Tibial artery (tissue), 4 donors: ENCODE data around the gene TNFAIP8L3.
A peak's percentile ranks its signal among the peaks of the same experiment; 100 is the strongest.

Experiments
- DNase-seq, 2 donors: peaks; one replicate each; pipeline ENCODE4 v3.0.0-alpha.2; 2019
- H3K27ac ChIP-seq, 2 donors: fragments of 200-600 bp; sonication (generic) in 1 of 2; 1 replicate in 1 of 2; 2 replicates in 1 of 2; pipeline ENCODE4 v1.5.1; 2018 to 2019; ENCODE audit warnings: mild to moderate bottlenecking in 1 of 2
- H3K27me3 ChIP-seq, 2 donors: fragments of 200-600 bp; sonication (generic) in 1 of 2; one replicate each; pipeline versions ENCODE4 v1.5.1 to v1.6.0; 2016 to 2019
- H3K36me3 ChIP-seq, 3 donors: fragments of 200-600 bp; sonication (generic) in 2 of 3; one replicate each; pipeline ENCODE4 v1.5.1; 2016 to 2019; ENCODE audit warnings: mild to moderate bottlenecking in 2 of 3
- H3K4me1 ChIP-seq, 4 donors: fragments of 200-600 bp; sonication (generic) in 2 of 4; 1 replicate in 3 of 4; 2 replicates in 1 of 4; pipeline ENCODE4 v1.5.1; 2016 to 2019
- H3K4me3 ChIP-seq, 2 donors: fragments of 200-600 bp; sonication (generic) in 1 of 2; 1 replicate in 1 of 2; 2 replicates in 1 of 2; pipeline ENCODE4 v1.5.1; 2018 to 2019; ENCODE audit warnings: mild to moderate bottlenecking in 2 of 2
- H3K9me3 ChIP-seq, 3 donors: fragments of 200-600 bp; sonication (generic) in 1 of 3; one replicate each; pipeline ENCODE4 v1.5.1; 2016 to 2019
- intact Hi-C: fragments of 100-400 bp; cut with DNase I; formaldehyde crosslinking; loops from one replicate; pipeline ENCODE4 v1.15.0; 2023; ENCODE audit warnings: low total_unique reads
- TF ChIP-seq, protein P1 (sequence below), 2 experiments: fragments of 200-600 bp in 1 of 2; fragments of 450-650 bp in 1 of 2; IDR thresholded peaks; one replicate each; pipeline ENCODE4 v1.5.1; 2017 to 2019; ENCODE audit warnings: antibody characterized with exemption in 2 of 2, mild to moderate bottlenecking in 1 of 2, moderate library complexity in 1 of 2

TNFAIP8L3 gene

DNA sequence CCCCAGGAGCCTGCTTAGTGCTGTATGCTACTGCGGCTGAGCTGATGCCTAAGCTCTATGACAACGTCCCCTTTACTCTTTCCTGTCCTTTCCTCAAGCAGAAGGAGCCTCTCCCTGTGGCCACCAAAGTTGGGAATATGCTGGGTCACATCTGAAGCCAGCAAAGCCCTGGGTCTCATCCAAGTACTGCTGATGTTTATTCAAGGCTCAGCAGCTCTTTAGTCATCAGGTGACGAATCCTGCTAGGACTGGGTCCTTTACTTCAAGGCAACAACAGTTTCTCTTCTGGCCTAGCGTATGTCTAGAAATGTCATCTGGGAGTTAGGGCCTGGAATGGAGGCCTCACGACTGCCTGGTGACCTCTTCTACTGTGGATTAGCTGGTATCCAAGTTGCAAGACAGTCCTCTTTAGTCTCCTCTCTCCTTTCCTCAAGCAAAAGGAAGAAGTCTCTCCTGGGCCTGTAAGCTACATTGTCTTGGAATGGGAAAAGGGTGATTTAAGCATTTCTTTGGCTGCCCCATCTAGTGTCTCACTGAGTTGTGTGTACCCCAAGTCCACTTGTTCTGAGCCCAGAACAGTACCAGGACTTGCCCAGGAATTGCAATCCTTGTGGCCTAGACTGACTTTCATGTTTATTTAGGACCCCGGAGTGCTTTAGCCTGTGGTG lies 63.9 kb downstream of the TNFAIP8L3 start:
- intact Hi-C loops = no loop called here
- Histone ChIP-seq H3K4me3 (no peak overlapping the region), H3K36me3 (no peaks in the 10 kb centered on the region), H3K9me3 (no peaks in the 10 kb centered on the region), H3K27me3 (no peaks in the 10 kb centered on the region), H3K4me1 (peaks cover 0 to 18% (median 10%) of the 10 kb centered on the region in 4 donors), H3K27ac (peak overlapping the region; percentile 76 to 85)
- peak; percentile 57 to 85 for DNase-seq
- TF ChIP-seq, protein P1, sequence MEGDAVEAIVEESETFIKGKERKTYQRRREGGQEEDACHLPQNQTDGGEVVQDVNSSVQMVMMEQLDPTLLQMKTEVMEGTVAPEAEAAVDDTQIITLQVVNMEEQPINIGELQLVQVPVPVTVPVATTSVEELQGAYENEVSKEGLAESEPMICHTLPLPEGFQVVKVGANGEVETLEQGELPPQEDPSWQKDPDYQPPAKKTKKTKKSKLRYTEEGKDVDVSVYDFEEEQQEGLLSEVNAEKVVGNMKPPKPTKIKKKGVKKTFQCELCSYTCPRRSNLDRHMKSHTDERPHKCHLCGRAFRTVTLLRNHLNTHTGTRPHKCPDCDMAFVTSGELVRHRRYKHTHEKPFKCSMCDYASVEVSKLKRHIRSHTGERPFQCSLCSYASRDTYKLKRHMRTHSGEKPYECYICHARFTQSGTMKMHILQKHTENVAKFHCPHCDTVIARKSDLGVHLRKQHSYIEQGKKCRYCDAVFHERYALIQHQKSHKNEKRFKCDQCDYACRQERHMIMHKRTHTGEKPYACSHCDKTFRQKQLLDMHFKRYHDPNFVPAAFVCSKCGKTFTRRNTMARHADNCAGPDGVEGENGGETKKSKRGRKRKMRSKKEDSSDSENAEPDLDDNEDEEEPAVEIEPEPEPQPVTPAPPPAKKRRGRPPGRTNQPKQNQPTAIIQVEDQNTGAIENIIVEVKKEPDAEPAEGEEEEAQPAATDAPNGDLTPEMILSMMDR (IDR thresholded peaks at IDR 0.05) = no peak

DNA sequence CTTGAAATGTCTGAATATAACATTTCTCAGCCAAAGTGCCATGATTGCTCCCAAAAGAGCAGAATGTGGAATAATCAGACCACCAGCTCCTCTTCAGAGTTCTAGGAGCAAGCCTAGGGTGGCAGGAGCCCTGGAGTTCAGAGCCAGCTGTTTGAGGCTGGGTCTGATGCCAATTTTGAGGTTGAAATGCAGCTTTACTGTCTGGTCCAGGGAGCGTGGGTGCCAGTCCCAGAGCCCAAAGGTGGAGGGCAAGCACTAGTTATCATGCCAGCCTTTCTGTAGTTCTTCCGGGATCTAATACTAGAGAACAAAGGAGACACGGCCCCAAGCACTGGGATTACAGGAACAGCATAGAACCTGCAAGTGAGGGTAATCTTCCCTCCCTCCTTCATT lies 69.3 kb downstream of the TNFAIP8L3 start:
- peak overlapping the region in 1 of 2 donors; percentile 47 for H3K27ac ChIP-seq
- no peaks in the 10 kb centered on the region for H3K36me3 ChIP-seq
- TF ChIP-seq, protein P1 (IDR thresholded peaks at IDR 0.05) = no peak

DNA sequence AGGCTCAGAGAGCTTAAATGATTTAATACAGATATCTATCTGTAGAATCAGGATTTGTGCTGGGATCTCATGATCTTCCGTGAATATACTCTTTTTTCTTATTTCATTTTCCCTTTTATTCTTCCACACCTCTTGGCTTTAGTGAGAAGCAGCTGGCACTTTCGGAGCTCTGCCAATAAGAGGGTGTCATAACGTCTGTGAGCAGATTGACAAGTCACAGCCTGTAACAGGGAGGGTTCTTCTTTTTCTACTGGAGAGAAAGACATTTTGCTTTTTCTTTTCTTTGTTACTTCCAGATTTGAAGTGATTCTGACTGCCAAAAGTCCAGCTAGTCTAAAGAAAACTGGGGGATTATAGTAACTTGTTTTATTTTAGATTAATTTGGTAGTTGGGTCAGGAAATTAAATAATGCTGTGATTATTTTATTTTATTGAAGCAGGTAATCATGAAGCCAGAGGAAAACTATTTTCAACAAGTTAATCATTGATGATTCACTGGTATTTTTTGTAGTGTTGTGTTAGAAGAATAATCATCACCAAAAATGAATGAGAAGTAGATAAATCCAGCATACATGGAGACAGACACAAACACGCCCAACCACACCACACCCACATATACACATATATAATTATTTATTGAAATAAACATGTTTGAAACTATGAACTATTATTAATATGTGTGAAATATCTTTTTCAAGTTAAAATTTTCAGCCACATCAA lies 69.8 kb downstream of the TNFAIP8L3 start:
- Histone ChIP-seq H3K9me3 (peaks cover 0 to 2% (median 0%) of the 10 kb centered on the region in 3 donors), H3K4me1 (peaks cover 0 to 2% (median under 1%) of the 10 kb centered on the region in 4 donors), H3K4me3 (no peak overlapping the region), H3K27ac (peak overlapping the region in 1 of 2 donors; percentile 47), H3K27me3 (no peaks in the 10 kb centered on the region), H3K36me3 (no peaks in the 10 kb centered on the region)
- TF ChIP-seq, protein P1 (IDR thresholded peaks at IDR 0.05) = no peak
- no peak for DNase-seq
- intact Hi-C loops = no loop called here

More for the DNA sequence above, 69.3 kb downstream of the TNFAIP8L3 start:
- no peaks in the 10 kb centered on the region for H3K27me3 ChIP-seq
- no peak for DNase-seq
- no peaks in the 10 kb centered on the region for H3K9me3 ChIP-seq
- peaks cover 0 to 8% (median 3%) of the 10 kb centered on the region in 4 donors for H3K4me1 ChIP-seq
- H3K4me3 ChIP-seq = no peak overlapping the region
- intact Hi-C loops = no loop called here

DNA sequence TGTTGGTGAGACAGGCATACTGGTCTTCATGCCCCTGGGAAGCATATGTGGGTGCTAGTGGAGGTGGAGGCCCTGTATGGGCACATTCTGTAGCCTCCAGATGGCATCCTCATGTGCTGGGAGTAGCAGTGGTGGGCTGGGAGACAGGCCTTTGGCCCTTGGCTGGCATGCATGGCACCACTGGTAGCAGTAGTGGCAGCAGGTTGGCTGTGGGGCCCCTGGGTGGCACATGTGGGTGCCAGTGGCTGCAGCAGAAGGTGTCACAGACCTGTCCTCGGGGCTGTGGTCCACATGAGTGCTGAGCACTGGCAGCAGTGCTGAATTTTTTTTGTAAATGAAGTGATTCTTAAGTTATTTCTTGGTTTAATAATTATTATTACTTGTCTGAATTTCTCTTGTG lies 71.2 kb downstream of the TNFAIP8L3 start:
- no peak for DNase-seq
- no peaks in the 10 kb centered on the region for H3K27me3 ChIP-seq
- H3K4me1 ChIP-seq = no peaks in the 10 kb centered on the region
- intact Hi-C loops = no loop called here
- TF ChIP-seq, protein P1 (IDR thresholded peaks at IDR 0.05) = no peak
- peaks cover 0 to 5% (median 0%) of the 10 kb centered on the region in 3 donors for H3K9me3 ChIP-seq
- H3K36me3 ChIP-seq = no peaks in the 10 kb centered on the region
- no peak overlapping the region for H3K27ac ChIP-seq
- H3K4me3 ChIP-seq = no peak overlapping the region

DNA sequence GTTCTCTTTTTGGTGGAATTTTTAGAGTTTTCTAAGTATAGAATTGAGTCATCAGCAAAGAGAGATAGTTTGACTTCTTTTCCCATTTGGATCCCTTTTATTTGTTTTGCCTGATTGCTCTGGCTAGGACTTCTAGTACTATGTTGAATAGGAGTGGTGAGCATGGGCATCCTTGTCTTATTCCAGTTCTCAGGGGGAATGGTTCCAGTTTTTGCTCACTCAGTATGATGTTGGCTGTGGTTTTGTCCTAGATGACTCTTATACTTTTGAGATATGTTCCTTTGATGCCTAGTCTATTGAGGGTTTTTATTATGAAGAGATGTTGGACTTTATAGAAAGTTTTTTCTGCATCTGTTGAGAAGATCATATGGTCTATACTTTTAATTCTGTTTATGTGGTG lies 72.5 kb downstream of the TNFAIP8L3 start:
- Histone ChIP-seq H3K36me3 (no peaks in the 10 kb centered on the region), H3K4me1 (no peaks in the 10 kb centered on the region), H3K4me3 (no peak overlapping the region), H3K27ac (no peak overlapping the region), H3K9me3 (peaks cover 0 to 5% (median 0%) of the 10 kb centered on the region in 3 donors), H3K27me3 (no peaks in the 10 kb centered on the region)
- TF ChIP-seq, protein P1 (IDR thresholded peaks at IDR 0.05) = no peak
- no peak for DNase-seq
- intact Hi-C loops = no loop called here
